Type B pancreatic cell (in vitro differentiated cells): ENCODE data around the gene HOXD4. TPM values are rescaled to one million over a fixed set of nuclear protein-coding genes. Genes with fewer than 3 reads are reported as not detected.

ENCODE experiments used
- DNase-seq: peaks from one replicate; pipeline ENCODE4 v3.0.0; 2021; ENCODE audit warnings: mixed read lengths; ENCODE audit not compliant: unreplicated experiment; ENCODE audit errors: extremely low spot score
- H3K27ac Mint-ChIP-seq: 2 replicates; pipeline ENCODE4 v1.8.0; 2021; ENCODE audit warnings: mild to moderate bottlenecking, mixed read lengths
- H3K27me3 Mint-ChIP-seq: 2 replicates; pipeline ENCODE4 v1.8.0; 2021; ENCODE audit warnings: mixed read lengths
- H3K36me3 Mint-ChIP-seq: 2 replicates; pipeline ENCODE4 v1.8.0; 2021; ENCODE audit warnings: mixed read lengths
- H3K4me1 Mint-ChIP-seq: one replicate; pipeline ENCODE4 v1.8.0; 2021; ENCODE audit warnings: mixed read lengths; ENCODE audit not compliant: unreplicated experiment
- H3K4me3 Mint-ChIP-seq: 2 replicates; pipeline ENCODE4 v1.8.0; 2021; ENCODE audit warnings: mild to moderate bottlenecking, mixed read lengths
- H3K9me3 Mint-ChIP-seq: 2 replicates; pipeline ENCODE4 v1.8.0; 2021; ENCODE audit warnings: mixed read lengths
- total RNA-seq: library from RNA; stranded (reverse); gene quantifications from 2 replicates; pipeline ENCODE4 v1.2.1, GENCODE V29; 2021; ENCODE audit warnings: low replicate concordance
- TF ChIP-seq, protein P1 (sequence below): fragments of 200-600 bp; sonication (generic); conservative IDR thresholded peaks from 2 replicates; pipeline ENCODE4 v1.5.0; 2021; ENCODE audit warnings: antibody characterized with exemption, mild to moderate bottlenecking

Gene HOXD4
- total RNA-seq, 1 donor from 2014 or later: 37.0 TPM

GRCh38 chr2:176138923-176139660 lies 12.3 kb upstream of the HOXD4 start:
- TF ChIP-seq, protein P1, sequence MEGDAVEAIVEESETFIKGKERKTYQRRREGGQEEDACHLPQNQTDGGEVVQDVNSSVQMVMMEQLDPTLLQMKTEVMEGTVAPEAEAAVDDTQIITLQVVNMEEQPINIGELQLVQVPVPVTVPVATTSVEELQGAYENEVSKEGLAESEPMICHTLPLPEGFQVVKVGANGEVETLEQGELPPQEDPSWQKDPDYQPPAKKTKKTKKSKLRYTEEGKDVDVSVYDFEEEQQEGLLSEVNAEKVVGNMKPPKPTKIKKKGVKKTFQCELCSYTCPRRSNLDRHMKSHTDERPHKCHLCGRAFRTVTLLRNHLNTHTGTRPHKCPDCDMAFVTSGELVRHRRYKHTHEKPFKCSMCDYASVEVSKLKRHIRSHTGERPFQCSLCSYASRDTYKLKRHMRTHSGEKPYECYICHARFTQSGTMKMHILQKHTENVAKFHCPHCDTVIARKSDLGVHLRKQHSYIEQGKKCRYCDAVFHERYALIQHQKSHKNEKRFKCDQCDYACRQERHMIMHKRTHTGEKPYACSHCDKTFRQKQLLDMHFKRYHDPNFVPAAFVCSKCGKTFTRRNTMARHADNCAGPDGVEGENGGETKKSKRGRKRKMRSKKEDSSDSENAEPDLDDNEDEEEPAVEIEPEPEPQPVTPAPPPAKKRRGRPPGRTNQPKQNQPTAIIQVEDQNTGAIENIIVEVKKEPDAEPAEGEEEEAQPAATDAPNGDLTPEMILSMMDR: no peak
- Mint-ChIP-seq H3K27ac (no peak overlapping the region), H3K27me3 (peaks cover 96% of the 10 kb centered on the region), H3K4me1 (peaks cover 11% of the 10 kb centered on the region), H3K36me3 (peaks cover 3% of the 10 kb centered on the region), H3K4me3 (peak overlapping the region; percentile 53), H3K9me3 (peaks cover 3% of the 10 kb centered on the region)
- DNase-seq: no peak

DNA sequence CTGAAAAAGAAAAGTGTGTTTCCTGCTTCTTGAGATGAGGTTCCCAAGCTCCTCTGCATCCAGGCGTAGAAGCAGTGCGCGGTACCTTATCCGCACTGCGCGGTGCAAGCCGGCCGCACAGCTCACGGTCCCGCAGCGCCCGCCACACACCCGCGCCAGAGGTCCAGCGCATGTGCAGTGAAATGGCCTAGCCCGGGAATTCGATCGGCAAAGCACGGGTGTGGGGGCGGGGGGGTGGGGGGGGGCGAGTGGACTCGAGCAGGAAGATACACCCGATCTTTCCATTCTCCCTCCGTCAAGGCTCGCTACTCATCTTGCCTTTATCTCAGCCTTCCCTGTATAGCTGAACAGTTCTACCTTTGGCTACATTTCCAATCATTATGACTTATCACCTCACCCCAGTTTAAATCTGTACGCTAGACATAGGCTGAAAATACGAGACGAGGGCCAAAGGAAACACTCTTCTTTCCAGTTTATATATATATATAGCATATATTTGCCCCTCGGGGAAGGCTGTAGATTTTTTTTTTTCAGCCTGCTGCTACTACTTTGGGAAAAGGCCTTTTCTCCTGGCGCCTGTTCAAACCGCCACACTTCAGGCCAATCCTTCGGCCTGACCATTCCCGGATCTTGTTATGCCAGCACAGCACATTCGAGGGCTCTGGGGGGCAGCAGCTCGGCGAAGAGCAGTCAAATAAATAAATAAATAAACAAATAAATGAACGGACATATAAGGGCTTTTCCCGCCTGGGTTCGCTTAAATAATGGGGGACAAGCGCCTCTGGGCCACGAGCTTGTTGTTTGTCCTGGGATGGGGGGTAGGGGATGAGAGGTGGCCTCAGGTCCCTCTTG lies 11.5 kb upstream of the HOXD4 start:
- TF ChIP-seq, protein P1: no peak
- H3K36me3 Mint-ChIP-seq: peaks cover 3% of the 10 kb centered on the region
- H3K9me3 Mint-ChIP-seq: peaks cover 3% of the 10 kb centered on the region
- H3K27ac Mint-ChIP-seq: no peak overlapping the region
- no peak overlapping the region for H3K4me3 Mint-ChIP-seq
- H3K27me3 Mint-ChIP-seq: peaks cover 96% of the 10 kb centered on the region
- peaks cover 10% of the 10 kb centered on the region for H3K4me1 Mint-ChIP-seq
- DNase-seq: no peak

- Mint-ChIP-seq H3K4me1 (peaks cover 2% of the 10 kb centered on the region), H3K27me3 (peaks cover 96% of the 10 kb centered on the region), H3K9me3 (peaks cover 3% of the 10 kb centered on the region), H3K27ac (no peak overlapping the region), H3K36me3 (peaks cover 3% of the 10 kb centered on the region), H3K4me3 (peak overlapping the region; percentile 54)
- DNase-seq: no peak
- TF ChIP-seq, protein P1: peak; percentile 97
Measured at GRCh38 chr2:176140513-176141317, 10.6 kb upstream of the HOXD4 start.

GRCh38 chr2:176142281-176142680 lies 9.1 kb upstream of the HOXD4 start:
- no peak for DNase-seq
- H3K27ac Mint-ChIP-seq: no peak overlapping the region
- H3K4me3 Mint-ChIP-seq: no peak overlapping the region
- TF ChIP-seq, protein P1: no peak
- no peaks in the 10 kb centered on the region for H3K4me1 Mint-ChIP-seq
- H3K36me3 Mint-ChIP-seq: peaks cover 7% of the 10 kb centered on the region
- H3K27me3 Mint-ChIP-seq: peaks cover 98% of the 10 kb centered on the region
- peaks cover 3% of the 10 kb centered on the region for H3K9me3 Mint-ChIP-seq
